Fibroblast of skin of back (primary cell): Measurements from ENCODE around the gene LDLRAD4.

Experiments
- DNase-seq: peaks from one replicate; pipeline ENCODE4 v3.0.0-alpha.2; 2013

The LDLRAD4 gene

DNA sequence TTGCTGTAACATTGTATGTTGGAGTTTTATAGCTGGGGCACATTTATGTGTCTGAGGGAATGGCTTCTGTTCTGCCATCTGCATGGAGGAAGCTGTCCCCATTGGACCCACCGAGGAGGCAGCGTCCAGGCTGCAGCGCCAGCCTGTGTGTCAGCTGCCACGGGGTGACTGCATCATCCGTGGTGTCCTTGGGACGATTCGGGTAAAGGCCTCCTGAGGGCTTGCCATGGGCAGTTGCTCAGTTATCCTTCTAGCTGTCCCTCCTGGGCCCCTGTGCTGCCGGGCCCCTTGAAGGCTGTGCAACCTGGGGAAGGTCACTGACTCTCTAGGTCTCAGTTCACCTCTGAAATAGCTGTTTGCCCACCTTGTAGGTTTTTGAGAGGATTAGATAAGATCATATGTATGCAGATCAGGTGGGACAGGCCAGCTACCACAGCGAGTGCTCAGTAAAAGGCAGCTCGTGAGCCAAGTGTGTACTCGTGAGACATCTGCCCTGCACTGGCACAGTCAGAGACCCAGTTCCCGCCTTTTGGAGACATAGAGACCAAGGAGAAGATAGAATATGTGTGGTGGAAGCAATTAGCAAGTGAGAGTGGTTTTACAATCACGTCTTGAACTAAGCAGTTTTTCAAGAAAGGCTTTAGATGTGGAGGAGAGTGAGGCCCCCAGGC, 10.6 kb downstream of the LDLRAD4 start:
- DNase-seq: no peak

GRCh38 chr18:13231151-13231550, 12.6 kb downstream of the LDLRAD4 start:
- no peak for DNase-seq

GRCh38 chr18:13232086-13232917, 13.7 kb downstream of the LDLRAD4 start:
- DNase-seq: no peak

- DNase-seq: no peak
Observed at GRCh38 chr18:13232971-13233786, 14.6 kb downstream of the LDLRAD4 start.

DNA sequence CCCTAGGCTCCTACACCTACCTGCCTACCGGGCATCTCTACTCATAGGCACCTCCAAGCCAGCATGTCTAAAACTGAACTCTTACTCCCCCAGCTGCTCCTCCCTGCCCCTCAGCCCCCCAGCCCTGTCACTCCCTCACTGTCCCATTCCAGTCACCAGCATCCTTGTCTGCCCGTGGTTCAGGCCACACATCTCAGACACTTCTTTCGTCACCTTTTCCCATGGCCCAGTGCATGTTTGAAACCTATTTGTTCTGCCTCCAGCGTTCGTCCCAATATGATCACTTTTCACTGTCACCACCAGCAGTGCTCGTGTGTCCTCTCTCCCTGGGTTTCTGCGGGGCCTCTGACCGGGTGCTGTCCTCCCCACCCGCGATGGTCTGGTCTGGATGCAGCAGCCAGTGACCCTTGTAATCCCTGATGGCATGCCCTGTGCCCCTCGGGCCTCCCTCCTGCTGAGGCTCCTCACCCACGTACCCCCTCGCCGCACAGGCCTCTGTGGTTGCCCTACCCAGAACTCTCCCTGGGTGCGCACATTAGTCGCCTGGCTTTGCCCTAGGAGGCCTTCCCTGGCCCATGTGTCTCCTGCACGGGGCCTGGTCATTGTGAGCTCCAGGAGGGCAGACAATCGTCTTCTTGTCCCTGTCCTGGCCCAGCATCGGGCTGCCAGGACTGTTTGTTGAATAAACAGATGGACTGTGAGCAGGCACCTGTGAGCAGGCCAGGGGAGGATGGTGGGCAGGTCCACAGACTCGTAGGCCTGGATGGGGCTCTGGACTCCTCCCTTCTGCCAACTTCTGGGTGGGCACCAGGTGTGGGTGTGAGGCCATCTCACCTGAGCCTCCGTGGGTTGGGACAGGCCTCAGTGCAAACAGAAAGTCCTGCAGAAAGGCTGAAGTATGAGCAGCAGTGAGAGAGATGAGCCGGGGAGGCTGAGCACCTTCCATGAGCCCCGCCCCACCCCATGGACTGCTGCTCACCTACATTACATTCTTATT, 15.5 kb downstream of the LDLRAD4 start:
- no peak for DNase-seq

- no peak for DNase-seq
Observed at GRCh38 chr18:13235421-13235831, 16.9 kb downstream of the LDLRAD4 start.

DNA sequence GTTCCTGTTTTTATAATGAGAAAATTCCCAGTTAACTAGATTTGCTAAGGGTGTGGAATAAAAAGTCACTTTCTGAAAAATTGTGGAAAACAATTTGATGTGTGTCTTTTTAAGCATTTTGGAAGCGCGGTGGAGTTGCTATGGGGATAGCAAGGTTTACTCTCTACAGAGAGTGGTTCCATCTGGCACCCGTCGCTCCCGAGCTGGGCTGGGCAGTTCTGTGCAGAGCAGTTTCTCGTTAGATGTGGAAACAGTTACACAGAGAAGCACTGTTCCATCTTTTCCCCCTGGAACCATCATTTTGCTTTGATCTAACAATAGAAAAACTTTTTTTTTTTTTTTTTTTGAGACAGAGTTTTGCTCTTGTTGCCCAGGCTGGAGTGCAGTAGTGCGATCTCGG, 17.4 kb downstream of the LDLRAD4 start:
- no peak for DNase-seq

DNA sequence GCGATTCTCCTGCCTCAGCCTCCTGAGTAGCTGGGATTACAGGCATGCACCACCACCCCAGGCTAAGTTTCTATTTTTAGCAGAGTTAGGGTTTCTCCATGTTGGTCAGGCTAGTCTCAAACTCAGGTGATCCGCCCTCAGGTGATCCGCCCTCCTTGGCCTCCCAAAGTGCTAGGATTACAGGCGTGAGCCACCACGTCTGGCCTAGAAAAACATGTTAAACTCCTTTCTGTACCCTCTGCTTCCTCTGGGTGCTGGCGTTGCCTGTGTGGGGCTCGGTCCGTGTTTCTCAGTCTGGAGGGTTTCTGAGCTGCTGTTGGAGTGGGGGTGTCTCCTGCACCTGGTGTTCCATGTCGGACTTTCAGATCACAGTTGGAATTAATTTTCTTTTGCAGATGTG, 17.9 kb downstream of the LDLRAD4 start:
- DNase-seq: no peak

GRCh38 chr18:13237073-13237472, 18.5 kb downstream of the LDLRAD4 start:
- no peak for DNase-seq

GRCh38 chr18:13237641-13238040, 19.1 kb downstream of the LDLRAD4 start:
- DNase-seq: no peak

GRCh38 chr18:13239171-13239956, 20.8 kb downstream of the LDLRAD4 start:
- no peak for DNase-seq

GRCh38 chr18:13240060-13240725, 21.6 kb downstream of the LDLRAD4 start:
- DNase-seq: no peak

DNA sequence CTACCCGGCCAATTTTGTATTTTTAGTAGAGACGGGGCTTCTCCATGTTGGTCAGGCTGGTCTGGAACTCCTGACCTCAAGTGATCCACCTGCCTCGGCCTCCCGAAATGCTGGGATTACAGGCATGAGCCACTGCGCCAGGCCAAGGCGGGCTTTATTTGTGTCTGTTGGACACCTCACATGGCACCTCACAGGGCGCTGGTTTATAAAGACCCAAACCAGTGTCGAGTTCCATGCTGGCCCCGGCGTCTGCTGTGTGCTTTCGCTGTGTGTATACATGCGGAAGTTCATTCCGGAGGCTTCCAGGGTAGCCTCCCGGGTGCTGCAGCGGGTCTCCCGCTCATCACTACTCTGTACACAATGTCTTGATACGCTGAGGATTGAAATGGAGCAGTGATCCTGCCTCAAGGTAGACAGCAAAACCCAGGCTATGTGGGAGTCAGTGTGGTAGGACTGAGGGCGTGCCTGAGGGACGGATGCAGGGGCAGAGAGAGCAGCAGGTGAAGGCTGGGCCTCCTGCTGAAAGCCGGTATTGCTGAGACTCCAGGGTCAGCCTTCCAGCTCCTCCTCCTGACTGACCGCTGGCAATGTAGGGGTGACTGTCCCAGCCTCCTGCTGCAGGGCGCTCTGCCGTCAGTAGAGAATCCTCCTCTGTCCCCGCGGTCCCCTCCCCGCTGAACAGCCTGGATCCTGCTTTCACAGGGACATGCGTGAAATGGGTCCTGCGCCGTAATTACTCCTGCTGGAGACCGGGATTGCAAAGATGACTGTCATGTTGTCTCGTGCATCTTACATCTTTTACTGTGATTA, 22.7 kb downstream of the LDLRAD4 start:
- no peak for DNase-seq

DNA sequence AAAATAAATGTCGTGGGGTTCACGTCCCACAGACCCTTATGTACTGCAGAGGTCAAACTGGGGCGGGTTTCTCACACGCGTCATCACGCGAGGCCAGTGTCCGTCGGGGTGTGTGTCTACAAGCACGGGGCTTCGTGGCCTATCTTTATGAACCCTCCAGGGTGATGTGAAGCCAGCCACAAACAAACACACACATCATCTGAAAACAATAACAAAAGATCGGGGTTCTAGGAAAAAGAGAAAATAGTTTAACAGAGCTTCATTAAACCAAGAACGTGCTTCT, 23.3 kb downstream of the LDLRAD4 start:
- DNase-seq: no peak

- no peak for DNase-seq
Observed at GRCh38 chr18:13242797-13243196, 24.2 kb downstream of the LDLRAD4 start.

DNA sequence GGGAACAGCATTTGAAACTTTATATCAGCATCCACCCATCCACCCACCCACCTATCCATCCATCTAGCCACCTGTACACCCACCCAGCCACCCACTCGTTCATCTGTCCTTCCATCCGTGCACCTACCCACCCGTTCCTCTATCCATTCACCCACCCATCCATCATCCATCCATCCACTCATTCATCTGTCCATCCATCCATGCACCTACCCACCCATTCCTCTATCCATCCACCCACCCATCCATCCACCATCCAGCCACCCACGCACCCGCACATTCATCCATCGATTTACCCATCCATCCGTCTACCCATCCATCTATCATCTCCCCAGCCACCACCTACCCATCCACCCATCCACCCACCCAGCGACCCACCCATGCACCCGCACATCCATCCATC, 24.8 kb downstream of the LDLRAD4 start:
- DNase-seq: no peak

- DNase-seq: no peak
Observed at GRCh38 chr18:13244135-13244534, 25.6 kb downstream of the LDLRAD4 start.

GRCh38 chr18:13245481-13246000, 27.0 kb downstream of the LDLRAD4 start:
- no peak for DNase-seq

DNA sequence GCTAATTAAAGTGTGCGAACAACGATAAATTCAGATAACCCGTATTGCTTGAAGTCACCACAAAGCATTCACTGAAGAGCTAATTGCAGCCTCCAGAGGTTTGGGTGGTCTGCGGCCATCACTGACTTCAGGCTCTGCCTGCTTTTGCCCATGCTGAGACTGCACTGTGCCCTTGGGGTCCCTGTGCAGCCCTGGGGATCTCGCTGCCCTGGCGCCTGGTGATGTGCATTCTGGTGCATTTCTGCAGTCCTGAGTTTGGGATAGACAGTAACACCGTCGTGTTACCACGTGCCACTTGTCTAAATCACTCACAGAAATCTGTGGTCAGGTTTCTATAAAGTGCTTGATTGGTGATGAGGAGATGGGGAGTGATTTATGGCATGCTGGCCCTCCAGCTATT, 27.6 kb downstream of the LDLRAD4 start:
- DNase-seq: no peak

DNA sequence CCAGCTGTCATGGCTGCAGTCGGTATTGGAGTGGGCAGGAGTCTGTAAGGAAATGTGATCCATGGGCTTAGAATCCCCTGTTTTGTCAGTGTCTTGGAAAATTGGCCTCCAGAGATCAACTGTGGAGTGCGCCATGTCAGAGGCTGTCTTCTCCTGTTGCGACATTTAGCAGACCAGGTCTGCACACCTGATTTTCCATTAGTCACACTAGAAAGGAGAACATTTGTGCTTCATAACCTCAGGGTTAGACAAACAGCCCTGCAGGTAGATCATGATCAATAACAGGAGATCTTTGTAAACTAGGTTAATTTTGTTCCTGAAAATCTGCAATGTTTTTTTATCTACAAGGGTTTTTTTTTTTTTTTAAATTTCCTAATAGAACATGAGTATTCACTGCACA, 28.0 kb downstream of the LDLRAD4 start:
- no peak for DNase-seq
